Karpas-422 (cell line): Measurements from ENCODE around the gene EPG5. TPM values are rescaled to one million over a fixed set of nuclear protein-coding genes. Genes with fewer than 3 reads are reported as not detected.

ENCODE experiments used
- DNase-seq: peaks from one replicate; pipeline ENCODE4 v3.0.0-alpha.2; 2015
- H2AFZ ChIP-seq: fragments of 200-600 bp; sonication (generic); 2 replicates; pipeline ENCODE4 v1.6.1; 2014; ENCODE audit warnings: antibody characterized with exemption, low read length, mixed read lengths
- H3K27ac ChIP-seq: fragments of 200-600 bp; sonication (generic); 2 replicates; pipeline ENCODE4 v1.5.1; 2014; ENCODE audit warnings: mild to moderate bottlenecking, low read length, moderate library complexity
- H3K27me3 ChIP-seq: fragments of 200-600 bp; sonication (generic); 2 replicates; pipeline ENCODE4 v1.6.1; 2014; ENCODE audit warnings: low read length, mixed read lengths
- H3K36me3 ChIP-seq: fragments of 200-600 bp; sonication (generic); 2 replicates; pipeline ENCODE4 v1.6.1; 2014; ENCODE audit warnings: low read length, mixed read lengths; ENCODE audit not compliant: insufficient read depth
- H3K4me1 ChIP-seq: fragments of 200-600 bp; sonication (generic); 2 replicates; pipeline ENCODE4 v1.6.1; 2014; ENCODE audit warnings: mild to moderate bottlenecking, low read length, mixed read lengths
- H3K4me2 ChIP-seq: fragments of 200-600 bp; sonication (generic); 2 replicates; pipeline ENCODE4 v1.6.1; 2014; ENCODE audit warnings: low read length, low read depth, mild to moderate bottlenecking; ENCODE audit not compliant: poor library complexity, severe bottlenecking
- H3K4me3 ChIP-seq: fragments of 200-600 bp; sonication (generic); 2 replicates; pipeline ENCODE4 v1.5.1; 2014; ENCODE audit warnings: mild to moderate bottlenecking, antibody characterized with exemption, low read length, mixed read lengths
- H3K79me2 ChIP-seq: fragments of 200-600 bp; sonication (generic); 2 replicates; pipeline ENCODE4 v1.6.1; 2014; ENCODE audit warnings: mild to moderate bottlenecking, low read length, mixed read lengths
- H3K9ac ChIP-seq: fragments of 200-600 bp; sonication (generic); 2 replicates; pipeline ENCODE4 v1.6.0; 2014; ENCODE audit warnings: low read length
- H3K9me2 ChIP-seq: fragments of 200-600 bp; sonication (generic), shearing (Covaris generic); replicated peaks from 2 replicates; pipeline ENCODE4 v1.6.0; 2014; ENCODE audit warnings: mild to moderate bottlenecking, low read length, moderate library complexity; ENCODE audit not compliant: insufficient read depth
- H3K9me3 ChIP-seq: fragments of 300-700, 200-600 bp; sonication (generic); 2 replicates; pipeline ENCODE4 v1.6.1; 2014; ENCODE audit warnings: low read length, mixed read lengths
- H4K20me1 ChIP-seq: fragments of 200-600 bp; sonication (generic); 2 replicates; pipeline ENCODE4 v1.6.1; 2014; ENCODE audit warnings: mild to moderate bottlenecking, antibody characterized with exemption, low read length, low read depth; ENCODE audit not compliant: insufficient read depth
- total RNA-seq: library from RNA; depleted of rRNA; stranded (reverse); fragments of >200 nt; shearing (Covaris generic); gene quantifications from 2 replicates; pipeline ENCODE4 v1.2.3, GENCODE V29; 2014; ENCODE audit warnings: low replicate concordance

EPG5 gene
- total RNA-seq, 1 experiment from 2014 or later, result 33.2 TPM

- no peak overlapping the region for H2AFZ ChIP-seq
- H3K4me3 ChIP-seq, result no peak overlapping the region
- H3K27me3 ChIP-seq, result no peaks in the 10 kb centered on the region
- no peaks in the 10 kb centered on the region for H4K20me1 ChIP-seq
- no peak overlapping the region for H3K27ac ChIP-seq
- peaks cover 31% of the 10 kb centered on the region; the same call in 1 of the 2 replicates for H3K36me3 ChIP-seq
- no peaks in the 10 kb centered on the region for H3K9me3 ChIP-seq
- H3K4me1 ChIP-seq, result no peaks in the 10 kb centered on the region
- H3K79me2 ChIP-seq, result peaks cover 37% of the 10 kb centered on the region
- no peaks in the 10 kb centered on the region for H3K9me2 ChIP-seq
- no peak for DNase-seq
- no peak overlapping the region for H3K9ac ChIP-seq
- H3K4me2 ChIP-seq, result no peak overlapping the region
Observed at GRCh38 chr18:45954070-45954934, 12.8 kb downstream of the EPG5 start.

GRCh38 chr18:45951016-45951714 lies 16.0 kb downstream of the EPG5 start:
- Histone ChIP-seq H3K4me3 (no peak overlapping the region), H3K9ac (no peak overlapping the region), H3K4me1 (no peaks in the 10 kb centered on the region), H2AFZ (no peak overlapping the region), H3K9me3 (no peaks in the 10 kb centered on the region), H3K36me3 (peaks cover 44% of the 10 kb centered on the region; the same call in 1 of the 2 replicates), H4K20me1 (no peaks in the 10 kb centered on the region), H3K79me2 (peaks cover 10% of the 10 kb centered on the region), H3K9me2 (no peaks in the 10 kb centered on the region), H3K27ac (no peak overlapping the region), H3K4me2 (no peak overlapping the region), H3K27me3 (no peaks in the 10 kb centered on the region)
- no peak for DNase-seq

DNA sequence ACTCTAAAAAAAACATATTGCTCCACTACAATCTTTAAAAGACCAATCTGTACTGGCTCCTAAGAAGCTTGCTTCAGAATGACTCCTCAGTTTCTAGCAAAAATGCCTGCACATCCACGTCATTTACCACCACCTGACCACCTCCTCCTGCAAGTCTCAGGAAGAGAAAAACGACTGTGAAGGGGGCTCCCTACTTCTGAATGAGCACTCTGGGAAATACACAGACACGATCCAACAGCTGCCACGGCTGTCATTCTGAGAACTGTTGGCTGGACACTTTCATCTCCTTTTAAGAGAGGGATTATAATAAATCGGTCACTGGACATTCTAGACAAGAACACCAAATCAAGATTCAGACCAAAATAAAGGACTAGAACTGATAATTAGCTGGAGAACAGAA lies 21.5 kb downstream of the EPG5 start:
- Histone ChIP-seq H3K9ac (no peak overlapping the region), H4K20me1 (no peaks in the 10 kb centered on the region), H3K79me2 (no peaks in the 10 kb centered on the region), H3K27ac (no peak overlapping the region), H3K4me1 (no peaks in the 10 kb centered on the region), H2AFZ (no peak overlapping the region), H3K4me3 (no peak overlapping the region), H3K9me3 (no peaks in the 10 kb centered on the region), H3K27me3 (no peaks in the 10 kb centered on the region), H3K4me2 (no peak overlapping the region), H3K36me3 (peaks cover 35% of the 10 kb centered on the region; the same call in 1 of the 2 replicates), H3K9me2 (no peaks in the 10 kb centered on the region)
- no peak for DNase-seq

- no peaks in the 10 kb centered on the region for H3K79me2 ChIP-seq
- H2AFZ ChIP-seq, result no peak overlapping the region
Observed at GRCh38 chr18:45940724-45941123, 26.4 kb downstream of the EPG5 start.

DNA sequence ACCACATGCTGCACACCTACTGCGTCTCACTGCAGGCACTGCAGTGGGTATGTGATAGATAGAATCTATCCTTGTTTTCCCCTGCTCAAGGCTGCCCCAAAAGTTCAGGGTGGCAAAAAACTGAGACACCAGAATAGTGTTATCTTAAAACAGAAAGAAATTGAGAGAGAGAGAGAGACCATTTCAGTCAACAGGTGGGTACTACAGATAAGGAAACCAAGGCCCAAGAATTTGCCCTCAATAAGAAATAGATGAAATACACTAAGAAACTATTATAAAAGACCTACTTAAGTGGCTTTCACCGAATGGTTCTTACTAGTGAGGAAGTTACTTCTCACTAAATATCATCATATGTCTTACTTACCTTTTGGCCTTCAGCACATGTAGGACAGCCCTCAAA lies 27.9 kb downstream of the EPG5 start:
- no peak overlapping the region for H3K9ac ChIP-seq
- H3K4me1 ChIP-seq, result no peaks in the 10 kb centered on the region
- DNase-seq, result no peak
- no peak overlapping the region for H2AFZ ChIP-seq
- H3K36me3 ChIP-seq, result peaks cover 12% of the 10 kb centered on the region
- H3K27me3 ChIP-seq, result no peaks in the 10 kb centered on the region
- no peak overlapping the region for H3K4me2 ChIP-seq
- no peaks in the 10 kb centered on the region for H3K79me2 ChIP-seq
- H3K9me2 ChIP-seq, result no peaks in the 10 kb centered on the region
- H4K20me1 ChIP-seq, result no peaks in the 10 kb centered on the region
- H3K9me3 ChIP-seq, result no peaks in the 10 kb centered on the region
- no peak overlapping the region for H3K4me3 ChIP-seq
- H3K27ac ChIP-seq, result no peak overlapping the region

More at GRCh38 chr18:45940724-45941123, 26.4 kb downstream of the EPG5 start:
- no peaks in the 10 kb centered on the region for H3K9me3 ChIP-seq
- DNase-seq, result no peak
- H3K9me2 ChIP-seq, result no peaks in the 10 kb centered on the region
- H3K4me3 ChIP-seq, result no peak overlapping the region
- H4K20me1 ChIP-seq, result no peaks in the 10 kb centered on the region
- H3K4me1 ChIP-seq, result no peaks in the 10 kb centered on the region
- no peak overlapping the region for H3K27ac ChIP-seq
- H3K4me2 ChIP-seq, result no peak overlapping the region
- no peaks in the 10 kb centered on the region for H3K27me3 ChIP-seq
- peaks cover 20% of the 10 kb centered on the region for H3K36me3 ChIP-seq
- H3K9ac ChIP-seq, result no peak overlapping the region

DNA sequence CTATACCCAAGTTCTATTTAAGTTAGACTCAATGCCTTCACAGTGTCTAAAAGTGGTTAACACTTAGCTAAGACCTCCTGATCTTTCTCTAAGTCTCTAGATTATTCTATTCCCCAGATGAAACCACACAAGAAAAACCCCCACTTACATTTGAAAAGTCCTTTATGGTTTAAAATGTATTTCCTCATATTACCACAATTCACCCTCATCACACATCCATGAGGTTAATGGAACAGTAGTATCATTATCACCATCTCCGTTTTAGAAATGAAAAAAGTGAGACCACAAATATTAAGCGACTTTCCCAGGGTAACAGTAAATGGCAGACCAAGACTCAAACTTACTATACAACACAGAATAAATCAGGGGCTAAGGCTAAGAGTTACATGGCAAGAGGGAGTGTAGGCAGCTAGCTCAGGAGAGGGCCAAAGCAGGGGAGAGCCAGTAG lies 28.6 kb downstream of the EPG5 start:
- Histone ChIP-seq H4K20me1 (no peaks in the 10 kb centered on the region), H3K9me3 (no peaks in the 10 kb centered on the region), H3K27ac (no peak overlapping the region)

DNA sequence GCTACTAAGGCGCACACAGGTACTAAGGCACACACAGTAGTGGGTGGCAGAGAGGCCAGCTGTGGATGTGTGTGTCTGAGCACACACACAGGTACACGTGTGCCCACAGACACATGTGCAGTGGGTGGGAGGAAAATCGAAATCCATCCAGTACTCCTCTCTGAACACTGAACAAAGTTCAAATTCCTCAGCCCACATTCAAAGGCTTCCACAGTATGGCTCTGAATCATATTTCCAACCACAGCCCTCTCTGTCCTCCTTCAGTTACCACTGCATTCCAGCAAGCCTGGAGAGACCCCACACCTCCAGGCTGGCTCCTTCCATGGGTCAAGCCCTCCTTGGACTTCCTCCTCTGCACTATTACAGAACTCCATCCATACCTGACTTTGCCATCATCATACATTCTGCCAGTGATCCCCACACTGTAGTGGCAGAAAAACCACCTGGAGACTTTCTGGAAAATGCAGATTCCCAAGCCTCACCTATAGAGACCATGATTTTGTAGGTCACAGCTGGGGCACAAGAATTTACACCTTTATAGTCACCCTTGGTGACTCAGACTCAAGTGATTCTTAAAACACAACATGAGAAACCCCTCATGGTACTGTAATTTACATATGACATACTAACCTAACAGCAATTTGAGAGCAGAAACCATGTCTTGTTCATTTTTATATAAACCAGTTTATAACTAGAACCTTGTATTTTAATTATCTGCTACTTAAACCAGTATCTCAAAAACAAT lies 31.4 kb downstream of the EPG5 start:
- peaks cover 4% of the 10 kb centered on the region for H3K36me3 ChIP-seq
- no peak for DNase-seq
- H3K27me3 ChIP-seq, result no peaks in the 10 kb centered on the region
- H3K4me2 ChIP-seq, result no peak overlapping the region
- no peak overlapping the region for H3K27ac ChIP-seq
- H3K9ac ChIP-seq, result no peak overlapping the region
- H3K4me1 ChIP-seq, result no peaks in the 10 kb centered on the region
- no peaks in the 10 kb centered on the region for H4K20me1 ChIP-seq
- H2AFZ ChIP-seq, result no peak overlapping the region
- no peaks in the 10 kb centered on the region for H3K9me2 ChIP-seq
- no peaks in the 10 kb centered on the region for H3K9me3 ChIP-seq
- no peaks in the 10 kb centered on the region for H3K79me2 ChIP-seq
- H3K4me3 ChIP-seq, result no peak overlapping the region

More for the DNA sequence above, 28.6 kb downstream of the EPG5 start:
- H3K36me3 ChIP-seq, result peaks cover 12% of the 10 kb centered on the region
- H3K4me3 ChIP-seq, result no peak overlapping the region
- no peak overlapping the region for H3K4me2 ChIP-seq
- H3K79me2 ChIP-seq, result no peaks in the 10 kb centered on the region
- H3K9me2 ChIP-seq, result no peaks in the 10 kb centered on the region
- H3K27me3 ChIP-seq, result no peaks in the 10 kb centered on the region
- no peak overlapping the region for H2AFZ ChIP-seq
- DNase-seq, result no peak
- H3K4me1 ChIP-seq, result no peaks in the 10 kb centered on the region
- no peak overlapping the region for H3K9ac ChIP-seq

DNA sequence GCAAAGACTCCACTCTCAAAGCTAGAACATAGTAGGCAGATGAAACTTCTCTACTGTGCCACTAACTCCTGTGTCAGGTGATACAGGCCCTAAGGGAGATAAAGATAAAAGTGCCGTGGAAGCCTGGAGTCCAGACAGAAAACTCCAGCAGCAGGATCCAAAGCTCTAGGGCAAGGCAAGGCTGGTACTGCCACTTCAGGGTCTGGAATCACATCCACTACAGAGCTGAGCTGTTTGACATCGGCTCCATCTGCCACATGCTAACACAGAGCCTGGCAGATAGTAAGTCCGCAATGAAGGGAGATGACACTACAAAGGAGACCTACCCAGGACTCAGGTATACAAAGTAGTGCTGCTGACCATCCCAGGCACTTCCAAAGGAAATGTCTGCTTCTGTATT lies 34.4 kb downstream of the EPG5 start:
- Histone ChIP-seq H3K9me3 (no peaks in the 10 kb centered on the region), H3K4me3 (no peak overlapping the region), H3K4me1 (no peaks in the 10 kb centered on the region), H3K9me2 (no peaks in the 10 kb centered on the region), H3K4me2 (no peak overlapping the region), H3K9ac (no peak overlapping the region), H3K79me2 (no peaks in the 10 kb centered on the region), H2AFZ (no peak overlapping the region), H4K20me1 (no peaks in the 10 kb centered on the region), H3K36me3 (peaks cover 10% of the 10 kb centered on the region; the same call in 1 of the 2 replicates), H3K27me3 (no peaks in the 10 kb centered on the region), H3K27ac (no peak overlapping the region)
- no peak for DNase-seq
